ENCODE measurements around the gene PSENEN. TPM values are rescaled to one million over a fixed set of nuclear protein-coding genes. Genes with fewer than 3 reads are reported as not detected.

The PSENEN gene
- total and polyA plus RNA-seq, 9 of the 15 experiments (the other 6 are each of a cell fraction or from before 2014, with no cell fraction given) = 34.5 to 299 (median 61.1) TPM

- TF ChIP-seq MGA (IDR thresholded peaks at IDR 0.05) = no peak
- TF ChIP-seq UBTF (IDR thresholded peaks at IDR 0.05; ENCODE audit: borderline replicate concordance in 1 of 2, low read depth in 2 of 2, low read length in 2 of 2) = 0 out of 4 replicates have a peak, but pooled peaks have one; percentile 17 to 37
- no peak for TF ChIP-seq NBN (IDR thresholded peaks at IDR 0.05; ENCODE audit: low read depth)
- no peak for TF ChIP-seq ZKSCAN8 (CRISPR knock-in tag; IDR thresholded peaks at IDR 0.05)
- TF ChIP-seq MAX (CRISPR knock-in tag; IDR thresholded peaks at IDR 0.05) = no peak
- TF ChIP-seq MCM2 (IDR thresholded peaks at IDR 0.05; ENCODE audit: low read depth) = no peak
- TF ChIP-seq CBX1 (IDR thresholded peaks at IDR 0.05; ENCODE audit: low read depth) = no peak
- TF ChIP-seq THAP7 (CRISPR knock-in tag; IDR thresholded peaks at IDR 0.05) = no peak
- peak; percentile 54; the same call in 1 of the 2 replicates for TF ChIP-seq PHF8 (IDR thresholded peaks at IDR 0.05; ENCODE audit: borderline replicate concordance, low read length)
- TF ChIP-seq ELF1 (tag; IDR thresholded peaks at IDR 0.05) = peak; percentile 92
- no peak for TF ChIP-seq SNAPC5 (CRISPR knock-in tag; IDR thresholded peaks at IDR 0.05)
- TF ChIP-seq NR2C1 (IDR thresholded peaks at IDR 0.05) = no peak
- TF ChIP-seq NR2C1 (tag; IDR thresholded peaks at IDR 0.05) = no peak
Observed at GRCh38 chr19:35717665-35718344, 27.6 kb upstream of the PSENEN start, which contains the start of gene KMT2B (continued).
